Kidney (tissue), 14 donors: ENCODE data around the gene TFPI. TPM values are rescaled to one million over a fixed set of nuclear protein-coding genes. Genes with fewer than 3 reads are reported as not detected.
"Not testable (repeated sequence)": the region's sequence is repeated elsewhere in the genome, so short reads cannot be mapped to it uniquely, and the experiment has no call there.

Source experiments
- DNase-seq, 5 donors: peaks; one replicate each; pipeline ENCODE4 v3.0.0-alpha.2; 2013 to 2020
- FAIRE-seq: peaks from 2 replicates; lab custom pipeline; 2012; peaks lifted over from hg19 to GRCh38; lab: Jason Lieb, UNC
- H3K27ac ChIP-seq, 2 donors: one replicate each; pipeline ENCODE4 v1.7.0; 2013; ENCODE audit warnings: low read depth in 2 of 2, low read length in 2 of 2, inconsistent platforms in 1 of 2
- H3K27me3 ChIP-seq: one replicate; pipeline ENCODE4 v1.7.1; 2013; ENCODE audit warnings: low read length, inconsistent platforms; ENCODE audit not compliant: control insufficient read depth, insufficient read depth
- H3K36me3 ChIP-seq, 3 donors: one replicate each; pipeline versions ENCODE4 v1.7.0 to v1.7.1; 2013; ENCODE audit warnings: low read length in 3 of 3, control low read depth in 1 of 3, inconsistent platforms in 1 of 3; ENCODE audit not compliant: insufficient read depth in 3 of 3, control insufficient read depth in 2 of 3
- H3K4me1 ChIP-seq, 3 donors: one replicate each; pipeline versions ENCODE4 v1.7.0 to v1.7.1; 2013; ENCODE audit warnings: low read length in 3 of 3, inconsistent platforms in 1 of 3, low read depth in 1 of 3; ENCODE audit not compliant: control insufficient read depth in 2 of 3, insufficient read depth in 2 of 3
- H3K4me3 ChIP-seq, 3 donors: one replicate each; pipeline versions ENCODE4 v1.7.0 to v1.8.1; 2013; ENCODE audit warnings: low read length in 3 of 3, control low read depth in 1 of 3, inconsistent platforms in 1 of 3
- H3K9ac ChIP-seq, 3 donors: one replicate each; pipeline versions ENCODE4 v1.7.0 to v1.7.1; 2013; ENCODE audit warnings: low read length in 3 of 3, control low read depth in 1 of 3, inconsistent platforms in 1 of 3
- H3K9me3 ChIP-seq, 3 donors: one replicate each; pipeline versions ENCODE4 v1.7.0 to v1.7.1; 2013; ENCODE audit warnings: low read length in 3 of 3, control low read depth in 1 of 3, inconsistent platforms in 1 of 3; ENCODE audit not compliant: control insufficient read depth in 2 of 3, insufficient read depth in 1 of 3
- intact Hi-C: fragments of 100-400 bp; cut with DNase I; formaldehyde crosslinking; loops from one replicate; pipeline ENCODE4 v1.11.1; 2022
- polyA plus RNA-seq: library from polyadenylated mRNA; stranded (reverse); fragments of 350-450 nt; fragmentation: Illumina TruSeq; extraction: RNeasy Lipid Tissue Mini Kit (QIAGEN cat#74804); gene quantifications from one replicate; pipeline ENCODE4 v1.2.3, GENCODE V29; 2014; ENCODE audit warnings: low read depth, low replicate concordance; ENCODE audit not compliant: insufficient read depth
- total RNA-seq: library from RNA; stranded (reverse); fragmentation: NEBNext Ultra II Directional; extraction: Animal tissue kit (Norgen Biotek cat#: 25700); gene quantifications from one replicate; pipeline ENCODE4 v1.2.1, GENCODE V29; 2021
- TF ChIP-seq, protein P1 (sequence below): IDR thresholded peaks from 3 replicates; pipeline ENCODE4 v1.5.1; 2012; ENCODE audit warnings: mild to moderate bottlenecking, moderate library complexity, borderline replicate concordance; ENCODE audit not compliant: insufficient read depth; ENCODE audit errors: extremely low read depth
- donor health status: control.
- donor health status: control.
- donor health status: control.
- donor health status: control.
- donor health status: control.
- donor health status: DM: yes; HTN: yes; CAD: no.
- donor health status: Normal renal cell carcinoma (clear cell type).

Gene TFPI
- total and polyA plus RNA-seq, 2 donors from 2014 or later, result 26.2 to 266 TPM

- intact Hi-C loops, result no loop called here
- FAIRE-seq (no peak), DNase-seq (no peak)
- Histone ChIP-seq H3K27ac (no peak overlapping the region), H3K4me3 (no peak overlapping the region), H3K36me3 (no peaks in the 10 kb centered on the region), H3K9me3 (no peaks in the 10 kb centered on the region), H3K27me3 (no peaks in the 10 kb centered on the region), H3K9ac (no peak overlapping the region), H3K4me1 (no peaks in the 10 kb centered on the region)
- TF ChIP-seq, protein P1, sequence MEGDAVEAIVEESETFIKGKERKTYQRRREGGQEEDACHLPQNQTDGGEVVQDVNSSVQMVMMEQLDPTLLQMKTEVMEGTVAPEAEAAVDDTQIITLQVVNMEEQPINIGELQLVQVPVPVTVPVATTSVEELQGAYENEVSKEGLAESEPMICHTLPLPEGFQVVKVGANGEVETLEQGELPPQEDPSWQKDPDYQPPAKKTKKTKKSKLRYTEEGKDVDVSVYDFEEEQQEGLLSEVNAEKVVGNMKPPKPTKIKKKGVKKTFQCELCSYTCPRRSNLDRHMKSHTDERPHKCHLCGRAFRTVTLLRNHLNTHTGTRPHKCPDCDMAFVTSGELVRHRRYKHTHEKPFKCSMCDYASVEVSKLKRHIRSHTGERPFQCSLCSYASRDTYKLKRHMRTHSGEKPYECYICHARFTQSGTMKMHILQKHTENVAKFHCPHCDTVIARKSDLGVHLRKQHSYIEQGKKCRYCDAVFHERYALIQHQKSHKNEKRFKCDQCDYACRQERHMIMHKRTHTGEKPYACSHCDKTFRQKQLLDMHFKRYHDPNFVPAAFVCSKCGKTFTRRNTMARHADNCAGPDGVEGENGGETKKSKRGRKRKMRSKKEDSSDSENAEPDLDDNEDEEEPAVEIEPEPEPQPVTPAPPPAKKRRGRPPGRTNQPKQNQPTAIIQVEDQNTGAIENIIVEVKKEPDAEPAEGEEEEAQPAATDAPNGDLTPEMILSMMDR, result no peak
Measured at GRCh38 chr2:187567126-187567525, 12.9 kb upstream of the TFPI start.

DNA sequence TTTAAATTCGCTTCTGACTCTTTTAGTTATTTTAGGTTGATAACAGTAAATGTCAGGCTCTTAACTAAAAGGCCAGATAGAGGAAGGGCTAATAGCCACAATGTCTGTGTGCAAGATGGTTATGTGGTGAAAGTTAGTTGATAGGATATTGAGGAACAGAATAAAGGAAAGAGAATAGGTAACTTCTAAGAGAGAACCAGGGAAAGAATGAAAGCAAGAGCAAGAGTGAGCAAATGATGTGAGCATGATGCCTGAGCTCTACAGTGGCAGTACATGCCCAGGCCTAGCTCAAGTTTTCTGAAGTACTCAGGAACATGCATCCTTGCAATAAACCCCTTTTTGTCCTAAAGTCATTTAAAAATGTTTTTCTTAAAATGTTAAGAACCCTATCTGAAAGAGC, 12.5 kb upstream of the TFPI start:
- DNase-seq, result no peak
- Histone ChIP-seq H3K36me3 (no peaks in the 10 kb centered on the region), H3K9ac (no peak overlapping the region), H3K27ac (no peak overlapping the region), H3K4me1 (no peaks in the 10 kb centered on the region), H3K27me3 (no peaks in the 10 kb centered on the region), H3K9me3 (no peaks in the 10 kb centered on the region), H3K4me3 (no peak overlapping the region)
- TF ChIP-seq, protein P1, result no peak
- intact Hi-C loops, result no loop called here
- no peak for FAIRE-seq

- TF ChIP-seq, protein P1, result no peak
- intact Hi-C loops, result no loop called here
- H3K27me3 ChIP-seq, result no peaks in the 10 kb centered on the region
- no peak for FAIRE-seq
- no peaks in the 10 kb centered on the region for H3K9me3 ChIP-seq
- H3K27ac ChIP-seq, result no peak overlapping the region
- DNase-seq, result no peak
- no peak overlapping the region for H3K9ac ChIP-seq
- no peaks in the 10 kb centered on the region for H3K36me3 ChIP-seq
- H3K4me1 ChIP-seq, result no peaks in the 10 kb centered on the region
- no peak overlapping the region for H3K4me3 ChIP-seq
Measured at GRCh38 chr2:187566266-187566665, 12.0 kb upstream of the TFPI start.

DNA sequence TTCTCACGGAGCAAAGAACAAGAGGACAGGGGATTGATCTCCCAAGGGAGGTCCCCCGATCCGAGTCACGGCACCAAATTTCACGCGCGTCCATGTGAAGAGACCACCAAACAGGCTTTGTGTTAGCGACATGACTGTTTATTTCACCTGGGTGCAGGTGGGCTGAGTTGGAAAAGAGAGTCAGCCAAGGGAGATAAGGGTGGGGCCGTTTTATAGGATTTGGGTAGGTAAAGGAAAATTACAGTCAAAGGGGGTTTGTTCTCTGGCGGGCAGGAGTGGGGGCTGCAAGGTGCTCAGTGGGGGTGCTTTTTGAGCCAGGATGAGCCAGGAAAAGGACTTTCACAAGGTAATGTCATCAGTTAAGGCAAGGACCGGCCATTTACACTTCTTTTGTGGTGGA, 11.4 kb upstream of the TFPI start:
- H3K4me3 ChIP-seq, H3K36me3 ChIP-seq, DNase-seq, FAIRE-seq, H3K4me1 ChIP-seq, H3K9me3 ChIP-seq, intact Hi-C loops, H3K9ac ChIP-seq, H3K27me3 ChIP-seq, H3K27ac ChIP-seq: not testable (repeated sequence)

DNA sequence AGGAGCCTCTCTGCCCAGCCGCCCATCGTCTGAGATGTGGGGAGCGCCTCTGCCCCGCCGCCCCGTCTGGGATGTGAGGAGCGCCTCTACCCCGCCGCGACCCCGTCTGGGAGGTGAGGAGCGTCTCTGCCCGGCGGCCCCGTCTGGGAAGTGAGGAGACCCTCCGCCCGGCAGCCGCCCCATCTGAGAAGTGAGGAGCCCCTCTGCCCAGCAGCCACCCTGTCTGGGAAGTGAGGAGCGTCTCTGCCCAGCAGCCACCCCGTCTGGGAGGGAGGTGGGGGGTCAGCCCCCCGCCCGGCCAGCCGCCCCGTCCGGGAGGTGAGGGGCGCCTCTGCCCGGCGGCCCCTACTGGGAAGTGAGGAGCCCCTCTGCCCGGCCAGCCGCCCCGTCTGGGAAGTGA, 2.3 kb upstream of the TFPI start:
- FAIRE-seq, intact Hi-C loops: not testable (repeated sequence)

More for the DNA sequence above, 2.3 kb upstream of the TFPI start:
- not testable (repeated sequence) for H3K9ac ChIP-seq, H3K36me3 ChIP-seq, H3K4me3 ChIP-seq, H3K27ac ChIP-seq, H3K4me1 ChIP-seq, DNase-seq, H3K9me3 ChIP-seq, H3K27me3 ChIP-seq
